Activated CD8-positive, alpha-beta T cell treated with anti-CD3 and anti-CD28 coated beads for 36 hours (primary cell): ENCODE measurements around the gene HEPN1. TPM values are rescaled to one million over a fixed set of nuclear protein-coding genes. Genes with fewer than 3 reads are reported as not detected.

Experiments
- ATAC-seq: fragments of 200-7000 bp; cut with Tn5 transposase; one replicate; pipeline ENCODE4 v1.10.0; 2021; ENCODE audit warnings: mild to moderate bottlenecking, moderate library complexity
- CTCF ChIA-PET: fragments of 350-600 bp; sonication (Branson Sonifier 250); formaldehyde crosslinking; loops from one replicate; lab custom pipeline; 2021; ENCODE audit warnings: antibody characterized with exemption; lab: Charles Lee
- POLR2A ChIA-PET: fragments of 350-600 bp; sonication (Branson Sonifier 250); formaldehyde crosslinking; loops from one replicate; lab custom pipeline; 2021; ENCODE audit warnings: antibody characterized with exemption; lab: Charles Lee
- DNase-seq: peaks from one replicate; pipeline ENCODE4 v3.0.0-alpha.2; 2020
- H3K27ac Mint-ChIP-seq: one replicate; pipeline ENCODE4 v1.8.0; 2021; ENCODE audit warnings: mild to moderate bottlenecking, mixed read lengths
- H3K27me3 Mint-ChIP-seq: one replicate; pipeline ENCODE4 v1.8.0; 2021; ENCODE audit warnings: mixed read lengths
- H3K36me3 Mint-ChIP-seq: one replicate; pipeline ENCODE4 v1.8.0; 2021; ENCODE audit warnings: low read depth, mixed read lengths
- H3K4me1 Mint-ChIP-seq: one replicate; pipeline ENCODE4 v1.8.0; 2021; ENCODE audit warnings: low read depth, mixed read lengths
- H3K4me3 Mint-ChIP-seq: one replicate; pipeline ENCODE4 v1.8.0; 2021; ENCODE audit warnings: mild to moderate bottlenecking, moderate library complexity, mixed read lengths
- H3K9me3 Mint-ChIP-seq: one replicate; pipeline ENCODE4 v1.8.0; 2021; ENCODE audit warnings: mixed read lengths
- CTCF ChIP-seq: fragments of 200-600 bp; IDR thresholded peaks from one replicate; pipeline ENCODE4 v1.8.0; 2022; ENCODE audit warnings: antibody characterized with exemption, mild to moderate bottlenecking
- intact Hi-C: fragments of 100-400 bp; cut with micrococcal nuclease; formaldehyde crosslinking; loops from one replicate; pipeline ENCODE4 v1.10.0; 2022
- total RNA-seq, 2 experiments: library from RNA; stranded (reverse); gene quantifications; one replicate each; pipeline ENCODE4 v1.2.3, GENCODE V29; 2021

HEPN1 gene
- total RNA-seq, 2 experiments from 2014 or later = not detected

GRCh38 chr11:124934862-124935547 is 16.0 kb downstream of the HEPN1 start:
- intact Hi-C loops = no loop called here
- ChIA-PET POLR2A (interaction anchor here (0.9 to 2.8 kb wide), 2 partner anchors 19 to 48 kb away, joined by 3 to 10 read pairs; partner anchors contain the start of gene CCDC15), CTCF (interaction anchor here (0.6 to 1.7 kb wide), 7 partner anchors 8 to 98 kb away, joined by 3 to 7 read pairs (median 5); no protein-coding TSS in a partner anchor)
- H3K27ac Mint-ChIP-seq = no peak overlapping the region
- ATAC-seq (no peak), DNase-seq (no peak)
- H3K4me1 Mint-ChIP-seq = peaks cover 8% of the 10 kb centered on the region
- peaks cover 2% of the 10 kb centered on the region for H3K27me3 Mint-ChIP-seq
- no peaks in the 10 kb centered on the region for H3K36me3 Mint-ChIP-seq
- no peak for TF ChIP-seq CTCF
- no peak overlapping the region for H3K4me3 Mint-ChIP-seq
- H3K9me3 Mint-ChIP-seq = no peaks in the 10 kb centered on the region

GRCh38 chr11:124935548-124936514 is 16.8 kb downstream of the HEPN1 start, which contains the start of gene HEPACAM:
Gene HEPACAM (minus strand): TSS chr11:124936047. CDS start chr11:124936006, 41 bp downstream.
- no peak for DNase-seq
- TF ChIP-seq CTCF = no peak
- Mint-ChIP-seq H3K27ac (no peak within 1 kb of the TSS), H3K27me3 (peaks cover 2% of the 10 kb centered on the region), H3K36me3 (no peaks in the 10 kb centered on the region), H3K9me3 (no peaks in the 10 kb centered on the region), H3K4me1 (peaks cover 3% of the 10 kb centered on the region), H3K4me3 (no peak within 1 kb of the TSS)
- ChIA-PET POLR2A (interaction anchor here (0.6 to 2.8 kb wide), 3 partner anchors 12 to 580 kb away, joined by 3 to 10 read pairs (median 3); partner anchors contain the start of gene CCDC15), CTCF (interaction anchor here (0.6 to 1.7 kb wide), 6 partner anchors 9 to 99 kb away, joined by 3 to 7 read pairs (median 4); no protein-coding TSS in a partner anchor)
- no peak for ATAC-seq
- intact Hi-C loops = no loop called here

- ATAC-seq = no peak
- Mint-ChIP-seq H3K27ac (no peak overlapping the region), H3K4me1 (peaks cover 2% of the 10 kb centered on the region), H3K4me3 (no peak overlapping the region), H3K27me3 (peaks cover 2% of the 10 kb centered on the region), H3K9me3 (no peaks in the 10 kb centered on the region), H3K36me3 (no peaks in the 10 kb centered on the region)
- intact Hi-C loops = no loop called here
- TF ChIP-seq CTCF = no peak
- POLR2A ChIA-PET = no interaction called here
- no peak for DNase-seq
- CTCF ChIA-PET = interaction anchor here (1.0 kb wide), 1 partner anchor 61 kb away, joined by 3 read pairs; no protein-coding TSS in a partner anchor
Measured at GRCh38 chr11:124937336-124937935, 18.4 kb downstream of the HEPN1 start.

GRCh38 chr11:124938206-124938765 is 19.2 kb downstream of the HEPN1 start:
- no peak overlapping the region for H3K27ac Mint-ChIP-seq
- peaks cover 2% of the 10 kb centered on the region for H3K27me3 Mint-ChIP-seq
- no peaks in the 10 kb centered on the region for H3K9me3 Mint-ChIP-seq
- intact Hi-C loops = no loop called here
- no peak for TF ChIP-seq CTCF
- POLR2A ChIA-PET = interaction anchor here (1.0 to 1.3 kb wide), 2 partner anchors 15 to 202 kb away, joined by 3 to 6 read pairs; partner anchors contain the start of gene CCDC15
- H3K4me1 Mint-ChIP-seq = peaks cover 9% of the 10 kb centered on the region
- no peak overlapping the region for H3K4me3 Mint-ChIP-seq
- no peaks in the 10 kb centered on the region for H3K36me3 Mint-ChIP-seq
- DNase-seq = no peak
- CTCF ChIA-PET = interaction anchor here (1.3 kb wide), 1 partner anchor 16 kb away, joined by 5 read pairs; the partner anchor contains the start of gene CCDC15
- ATAC-seq = no peak
